Esophagus (tissue), 2 donors: ENCODE measurements around the gene RIOX2. TPM values are rescaled to one million over a fixed set of nuclear protein-coding genes. Genes with fewer than 3 reads are reported as not detected.
"Not testable (repeated sequence)": the region's sequence is repeated elsewhere in the genome, so short reads cannot be mapped to it uniquely, and the experiment has no call there.

Experiments used
- H3K27ac ChIP-seq, 2 donors: one replicate each; pipeline ENCODE4 v1.5.1; 2013; ENCODE audit warnings: low read depth in 2 of 2, mild to moderate bottlenecking in 2 of 2, inconsistent platforms in 1 of 2, low read length in 1 of 2, moderate library complexity in 1 of 2
- H3K27me3 ChIP-seq, 2 donors: one replicate each; pipeline ENCODE4 v1.6.1; 2013; ENCODE audit warnings: low read length in 2 of 2, control low read depth in 1 of 2, mild to moderate bottlenecking in 1 of 2; ENCODE audit not compliant: insufficient read depth in 2 of 2, control insufficient read depth in 1 of 2
- H3K36me3 ChIP-seq, 2 donors: one replicate each; pipeline ENCODE4 v1.6.1; 2013; ENCODE audit warnings: low read length in 1 of 2; ENCODE audit not compliant: control insufficient read depth in 2 of 2, insufficient read depth in 2 of 2
- H3K4me1 ChIP-seq, 2 donors: one replicate each; pipeline ENCODE4 v1.6.1; 2013; ENCODE audit warnings: low read length in 1 of 2; ENCODE audit not compliant: control insufficient read depth in 2 of 2, insufficient read depth in 2 of 2
- H3K4me3 ChIP-seq, 2 donors: one replicate each; pipeline ENCODE4 v1.5.1; 2013; ENCODE audit warnings: low read length in 2 of 2, mild to moderate bottlenecking in 2 of 2, low read depth in 1 of 2, moderate library complexity in 1 of 2
- H3K9me3 ChIP-seq, 2 donors: one replicate each; pipeline ENCODE4 v1.6.1; 2013; ENCODE audit warnings: mild to moderate bottlenecking in 2 of 2, low read depth in 1 of 2, low read length in 1 of 2, moderate library complexity in 1 of 2; ENCODE audit not compliant: control insufficient read depth in 2 of 2, insufficient read depth in 1 of 2
- WGBS, 2 donors: extraction: QIAGEN DNeasy Blood & Tissue Kit; methylation state at CpG; one replicate each; pipeline ENCODE4 v1.1.7; 2013; 5-methylcytosine and 5-hydroxymethylcytosine counted together
- polyA plus RNA-seq, 2 donors: library from polyadenylated mRNA; stranded (reverse); fragments of 200-250 nt; gene quantifications; one replicate each; pipeline ENCODE4 v1.2.3, GENCODE V29; 2013
- donor health status: healthy with polysubstance abuse.
- donor health status: Bipolar disorder and iron deficiency.

RIOX2 gene
- polyA plus RNA-seq, 2 donors, result 24.0 to 27.9 TPM

- not testable (repeated sequence) for H3K9me3 ChIP-seq, H3K27ac ChIP-seq, H3K36me3 ChIP-seq, H3K27me3 ChIP-seq, H3K4me1 ChIP-seq, H3K4me3 ChIP-seq
- 73 to 78% methylated on average over 1 to 2 of the region's 3 CpGs for WGBS, 2 donors
Observed at GRCh38 chr3:97909830-97910229, 62.4 kb downstream of the RIOX2 start.

GRCh38 chr3:97901313-97902248 lies 70.7 kb downstream of the RIOX2 start:
- H3K27ac ChIP-seq, result peak overlapping the region; percentile 13 to 63
- 48 to 50% methylated on average over 4 of the region's 4 CpGs for WGBS, 2 donors
- H3K27me3 ChIP-seq, result no peaks in the 10 kb centered on the region
- no peaks in the 10 kb centered on the region for H3K36me3 ChIP-seq
- no peaks in the 10 kb centered on the region for H3K9me3 ChIP-seq
- no peaks in the 10 kb centered on the region for H3K4me1 ChIP-seq
- H3K4me3 ChIP-seq, result no peak overlapping the region

GRCh38 chr3:97899331-97899730 lies 72.9 kb downstream of the RIOX2 start:
- Histone ChIP-seq H3K4me3 (no peak overlapping the region), H3K27ac (no peak overlapping the region), H3K27me3 (no peaks in the 10 kb centered on the region), H3K36me3 (peaks cover 0 to 4% of the 10 kb centered on the region in 2 donors), H3K4me1 (no peaks in the 10 kb centered on the region), H3K9me3 (no peaks in the 10 kb centered on the region)

- Histone ChIP-seq H3K27ac (no peak overlapping the region), H3K27me3 (no peaks in the 10 kb centered on the region), H3K4me3 (no peak overlapping the region), H3K9me3 (no peaks in the 10 kb centered on the region), H3K36me3 (peaks cover 0 to 4% of the 10 kb centered on the region in 2 donors), H3K4me1 (no peaks in the 10 kb centered on the region)
- WGBS, 2 donors, result 89% methylated on average over 3 of the region's 3 CpGs
Observed at GRCh38 chr3:97896547-97896946, 75.7 kb downstream of the RIOX2 start.

GRCh38 chr3:97896129-97896528 lies 76.1 kb downstream of the RIOX2 start:
- no peaks in the 10 kb centered on the region for H3K4me1 ChIP-seq
- no peaks in the 10 kb centered on the region for H3K27me3 ChIP-seq
- H3K27ac ChIP-seq, result no peak overlapping the region
- peaks cover 0 to 4% of the 10 kb centered on the region in 2 donors for H3K36me3 ChIP-seq
- WGBS, 2 donors, result 95 to 98% methylated on average over 1 of the region's 1 CpG
- H3K4me3 ChIP-seq, result no peak overlapping the region
- H3K9me3 ChIP-seq, result no peaks in the 10 kb centered on the region

- Histone ChIP-seq H3K9me3 (no peaks in the 10 kb centered on the region), H3K27me3 (no peaks in the 10 kb centered on the region), H3K27ac (no peak overlapping the region), H3K4me3 (no peak overlapping the region), H3K4me1 (no peaks in the 10 kb centered on the region), H3K36me3 (peaks cover 0 to 4% of the 10 kb centered on the region in 2 donors)
- 87 to 92% methylated on average over 3 of the region's 3 CpGs for WGBS, 2 donors
Observed at GRCh38 chr3:97895216-97895615, 77.0 kb downstream of the RIOX2 start.

- H3K36me3 ChIP-seq, result peaks cover 0 to 4% of the 10 kb centered on the region in 2 donors
- no peaks in the 10 kb centered on the region for H3K4me1 ChIP-seq
Observed at GRCh38 chr3:97892852-97893251, 79.4 kb downstream of the RIOX2 start.

More at GRCh38 chr3:97892852-97893251, 79.4 kb downstream of the RIOX2 start:
- no peak overlapping the region for H3K4me3 ChIP-seq
- whole genome bisulfite sequencing, 2 donors, result 88 to 89% methylated on average over 1 of the region's 1 CpG
- no peaks in the 10 kb centered on the region for H3K27me3 ChIP-seq
- no peak overlapping the region for H3K27ac ChIP-seq
- H3K9me3 ChIP-seq, result no peaks in the 10 kb centered on the region

Other genes starting within 250 kb of the RIOX2 start
- gene ARL6, start 207.7 kb downstream of the RIOX2 start, polyA plus RNA-seq, result 1 to 10 TPM; 1.5 to 2.0 TPM
- 10 to 100 TPM in 1 of 2 donors, 1 to 10 TPM in 1; 5.0 to 10.0 TPM for gene CRYBG3, start 150.4 kb downstream of the RIOX2 start, polyA plus RNA-seq
- gene GABRR3, start 62.9 kb upstream of the RIOX2 start, polyA plus RNA-seq, result not detected
- not detected for gene OR5AC2, start 114.7 kb upstream of the RIOX2 start, polyA plus RNA-seq
- not detected for gene OR5H1, start 158.3 kb upstream of the RIOX2 start, polyA plus RNA-seq
- gene OR5H14, start 175.0 kb upstream of the RIOX2 start, polyA plus RNA-seq, result not detected
- not detected for gene OR5H15, start 194.3 kb upstream of the RIOX2 start, polyA plus RNA-seq